HS-5 (cell line): Measurements from ENCODE around the gene NFKB1.
A peak's percentile ranks its signal among the peaks of the same experiment; 100 is the strongest.
"Not testable (repeated sequence)": the region's sequence is repeated elsewhere in the genome, so short reads cannot be mapped to it uniquely, and the experiment has no call there.

Experiments used
- DNase-seq: peaks from one replicate; pipeline ENCODE4 v3.0.0-alpha.2; 2012; ENCODE audit warnings: low read depth

NFKB1 gene

DNA sequence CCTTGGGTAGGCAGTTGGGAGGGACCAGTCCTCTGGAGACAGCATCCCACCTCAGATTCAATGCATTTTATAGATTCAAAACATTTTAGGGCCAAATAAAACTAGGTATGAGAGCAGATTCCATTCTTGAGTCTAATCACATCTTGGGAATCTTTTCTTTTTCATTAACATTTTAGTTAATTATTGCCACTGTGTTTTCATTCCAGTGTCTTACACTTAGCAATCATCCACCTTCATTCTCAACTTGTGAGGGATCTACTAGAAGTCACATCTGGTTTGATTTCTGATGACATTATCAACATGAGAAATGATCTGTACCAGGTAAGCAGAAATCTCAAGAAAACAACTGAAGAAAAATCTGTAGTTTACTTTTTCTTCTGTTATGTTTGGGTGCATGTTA, 99.5 kb downstream of the NFKB1 start:
- no peak for DNase-seq

DNA sequence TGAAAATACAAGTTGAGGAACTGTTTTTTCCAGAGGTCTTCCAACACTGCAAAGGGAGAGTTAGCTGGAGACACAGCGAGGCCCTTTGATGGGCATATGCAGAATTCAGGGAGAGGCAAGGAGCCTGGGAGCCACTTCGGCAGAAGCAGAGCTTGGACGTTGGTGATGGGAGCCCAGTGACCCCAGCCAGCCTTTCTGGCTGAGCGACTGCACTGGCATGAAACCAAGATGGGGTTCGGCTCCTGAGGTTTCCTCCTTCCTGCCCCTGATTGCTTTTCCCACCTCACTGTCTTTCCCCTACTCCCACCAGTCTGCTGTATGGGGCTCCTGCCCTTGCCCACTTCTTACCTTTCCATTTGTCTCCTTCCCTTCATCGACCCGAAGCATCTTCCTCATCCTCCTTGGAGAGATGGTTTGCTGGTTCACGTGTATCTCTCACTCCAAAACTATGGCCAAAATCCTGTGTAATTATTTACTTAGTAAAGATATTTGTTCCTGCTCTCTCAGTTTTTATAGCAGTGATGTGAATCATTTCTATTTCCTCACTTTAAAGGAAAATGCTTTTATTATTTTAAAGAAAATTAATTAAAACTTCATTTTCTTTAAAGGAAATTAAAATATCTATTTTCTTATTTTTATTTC, 100.5 kb downstream of the NFKB1 start:
- no peak for DNase-seq

DNA sequence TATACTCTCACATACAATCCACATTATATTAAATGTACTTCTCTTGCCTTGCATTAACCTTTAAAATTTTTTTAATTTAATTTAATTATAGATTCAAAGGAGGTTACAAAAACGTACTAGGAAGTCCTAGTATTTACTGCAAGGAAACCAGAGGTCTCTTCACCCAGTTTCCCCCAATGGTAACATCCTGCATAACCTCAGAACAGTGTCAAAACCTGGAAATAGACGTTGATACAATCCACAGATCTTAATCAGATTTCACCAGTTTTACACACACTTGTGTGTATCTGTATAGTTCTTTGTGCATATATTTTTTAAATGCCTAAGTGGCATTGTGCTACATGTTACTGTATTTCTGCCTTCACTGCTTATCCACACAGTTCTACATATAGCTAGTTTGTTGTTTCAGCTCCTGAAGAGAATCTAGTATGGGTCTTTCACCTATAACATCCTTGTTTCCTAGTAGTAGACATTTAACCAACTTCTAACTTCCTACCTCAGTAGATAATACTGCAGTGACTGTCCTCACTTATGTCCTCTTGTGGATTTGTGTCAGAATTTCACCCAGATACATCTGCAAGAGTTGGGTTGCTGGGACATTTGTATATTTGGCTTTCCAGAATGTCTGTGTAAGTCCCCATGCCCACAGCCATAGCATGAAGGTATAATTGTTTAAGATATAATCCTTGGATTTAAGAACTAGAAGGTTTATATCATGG, 103.2 kb downstream of the NFKB1 start:
- no peak for DNase-seq

DNA sequence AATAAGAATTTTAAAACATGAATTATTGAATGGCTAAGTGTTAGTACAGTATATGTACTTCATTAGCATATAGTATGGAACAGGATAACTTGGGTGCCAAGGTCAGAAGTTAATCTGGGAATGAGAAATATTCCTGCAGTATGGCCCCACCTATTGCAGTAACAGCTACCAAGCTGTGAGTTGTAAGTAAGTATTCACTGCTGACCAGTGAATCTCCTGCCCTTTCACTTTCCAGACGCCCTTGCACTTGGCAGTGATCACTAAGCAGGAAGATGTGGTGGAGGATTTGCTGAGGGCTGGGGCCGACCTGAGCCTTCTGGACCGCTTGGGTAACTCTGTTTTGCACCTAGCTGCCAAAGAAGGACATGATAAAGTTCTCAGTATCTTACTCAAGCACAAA, 105.1 kb downstream of the NFKB1 start:
- no peak for DNase-seq

DNA sequence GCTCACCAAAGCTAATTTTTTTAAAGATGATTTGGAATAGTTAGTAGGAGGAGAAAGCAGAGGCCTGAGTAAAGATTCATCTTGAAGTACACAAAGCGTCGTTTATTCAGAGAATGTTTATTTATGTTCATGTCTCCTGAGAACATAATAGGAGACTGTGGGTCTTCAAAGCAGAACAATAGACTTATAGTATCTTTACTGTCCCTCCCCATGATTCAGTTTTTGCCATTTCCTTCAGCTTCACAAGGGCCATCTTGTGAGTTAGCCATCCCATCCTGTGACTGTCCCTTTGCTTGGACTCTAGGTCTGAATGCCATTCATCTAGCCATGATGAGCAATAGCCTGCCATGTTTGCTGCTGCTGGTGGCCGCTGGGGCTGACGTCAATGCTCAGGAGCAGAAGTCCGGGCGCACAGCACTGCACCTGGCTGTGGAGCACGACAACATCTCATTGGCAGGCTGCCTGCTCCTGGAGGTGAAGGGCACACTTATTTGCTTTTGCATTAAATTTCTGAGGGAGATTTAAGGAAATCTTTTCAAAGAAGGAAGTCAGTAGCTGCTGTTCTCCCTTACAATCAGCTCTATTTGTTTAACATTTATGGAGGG, 105.8 kb downstream of the NFKB1 start:
- no peak for DNase-seq

DNA sequence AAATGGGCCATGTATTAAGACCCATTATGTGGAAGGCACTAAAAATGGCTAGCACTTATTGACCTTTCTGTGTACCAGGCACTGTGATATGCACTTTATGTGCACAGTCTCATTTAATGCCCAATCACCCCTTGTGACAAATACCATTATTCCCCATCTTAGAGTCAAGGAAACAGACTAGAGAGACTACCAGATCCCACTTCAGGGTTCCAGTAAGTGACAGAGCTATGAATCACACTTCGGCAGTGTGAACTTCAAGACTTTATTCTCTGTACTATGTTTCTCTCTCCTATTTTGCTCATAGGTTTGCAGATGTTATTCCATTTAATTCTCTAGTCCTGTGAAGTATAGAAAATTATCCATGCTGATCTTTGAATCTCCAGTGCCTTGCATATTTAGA, 107.0 kb downstream of the NFKB1 start:
- no peak for DNase-seq

DNA sequence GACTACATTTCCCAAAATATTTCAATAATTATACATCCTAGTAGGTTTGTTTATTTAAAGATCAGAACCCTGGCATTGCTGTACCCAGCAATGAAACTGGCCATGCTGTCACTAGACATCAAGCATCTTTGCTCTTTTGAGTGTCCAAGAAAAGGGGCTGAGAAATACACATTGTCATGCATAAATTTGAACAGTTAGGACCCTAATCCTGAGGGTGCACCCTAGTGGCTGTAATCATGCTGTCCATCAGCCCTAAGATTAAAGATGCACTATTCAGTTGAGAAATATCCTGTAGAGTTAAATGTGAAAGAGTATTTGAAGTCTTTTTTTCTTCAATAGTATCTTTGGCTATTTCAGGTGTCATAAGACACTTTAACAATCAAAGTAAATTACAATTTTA, 108.8 kb downstream of the NFKB1 start:
- no peak for DNase-seq

DNA sequence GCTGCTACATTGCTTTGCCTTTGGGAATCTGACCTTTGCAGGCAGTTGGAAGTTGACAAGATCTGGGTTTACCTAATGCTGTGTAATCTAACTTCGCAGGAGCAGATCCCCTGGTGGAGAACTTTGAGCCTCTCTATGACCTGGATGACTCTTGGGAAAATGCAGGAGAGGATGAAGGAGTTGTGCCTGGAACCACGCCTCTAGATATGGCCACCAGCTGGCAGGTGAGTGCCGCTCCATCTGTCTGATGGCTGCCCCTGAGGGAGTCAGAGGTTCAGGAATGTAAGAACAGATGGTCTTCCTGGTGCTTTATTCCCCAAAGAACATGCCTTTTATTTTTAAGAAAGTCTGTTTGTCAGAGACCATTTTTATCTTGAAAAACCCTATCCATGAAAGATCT, 109.3 kb downstream of the NFKB1 start:
- no peak for DNase-seq

DNA sequence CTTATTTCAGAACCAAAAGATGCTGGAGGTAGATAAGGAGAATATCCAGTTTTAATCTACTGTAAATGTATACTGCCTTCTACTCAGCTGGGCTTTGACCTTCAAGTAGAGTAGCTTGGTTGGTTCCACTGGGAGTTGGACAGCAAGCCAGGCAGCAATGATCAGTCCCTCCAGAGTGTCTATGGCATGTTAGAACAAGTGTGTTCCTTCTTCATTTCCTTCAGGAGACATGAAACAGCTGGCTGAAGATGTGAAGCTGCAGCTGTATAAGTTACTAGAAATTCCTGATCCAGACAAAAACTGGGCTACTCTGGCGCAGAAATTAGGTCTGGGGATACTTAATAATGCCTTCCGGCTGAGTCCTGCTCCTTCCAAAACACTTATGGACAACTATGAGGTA, 111.1 kb downstream of the NFKB1 start:
- no peak for DNase-seq

DNA sequence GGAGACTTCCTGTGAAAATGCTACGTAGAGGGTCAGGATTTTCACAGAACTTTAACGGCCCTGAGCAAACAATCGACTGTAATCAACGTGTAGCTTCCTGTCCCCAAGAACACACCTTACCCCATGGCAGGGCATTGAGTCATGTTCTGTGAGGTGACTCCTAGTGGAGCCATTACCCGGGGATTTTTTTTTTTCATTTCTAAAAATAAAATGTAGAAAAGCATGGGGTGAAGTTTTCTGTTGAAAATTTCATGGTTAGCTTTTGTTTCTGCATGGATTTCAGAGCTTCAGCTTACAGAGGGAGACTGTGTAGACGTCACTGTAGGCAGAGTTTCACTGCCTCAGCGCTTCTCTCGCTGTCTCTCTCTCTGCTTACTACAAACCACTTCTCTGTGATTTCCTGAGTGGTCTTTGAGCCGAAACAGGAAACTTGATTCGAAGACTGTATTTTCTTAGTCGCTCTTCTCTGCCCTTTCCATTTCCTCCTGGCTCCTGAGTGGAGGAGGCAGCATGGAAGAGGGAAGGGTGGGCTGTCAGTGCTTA, 111.7 kb downstream of the NFKB1 start:
- no peak for DNase-seq

DNA sequence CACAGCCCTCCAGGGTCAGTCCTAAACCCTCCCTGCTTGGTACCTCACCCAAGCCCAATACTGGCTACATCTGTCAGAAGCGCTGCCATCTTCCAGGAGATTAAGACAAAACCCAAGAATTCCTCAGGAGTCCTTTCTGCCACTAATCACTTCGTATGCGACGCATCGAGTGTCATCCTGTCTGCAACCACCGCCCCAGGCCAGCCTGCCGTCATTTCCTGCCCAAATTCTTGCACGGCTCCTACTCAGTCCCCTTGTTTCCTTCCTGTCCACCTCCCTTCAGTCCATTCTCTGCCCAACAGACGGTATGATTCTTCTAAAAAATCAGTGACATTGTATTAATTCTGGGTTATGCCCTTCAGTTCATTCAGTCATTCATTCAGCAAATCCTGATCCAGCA, 113.6 kb downstream of the NFKB1 start:
- DNase-seq = no peak

DNA sequence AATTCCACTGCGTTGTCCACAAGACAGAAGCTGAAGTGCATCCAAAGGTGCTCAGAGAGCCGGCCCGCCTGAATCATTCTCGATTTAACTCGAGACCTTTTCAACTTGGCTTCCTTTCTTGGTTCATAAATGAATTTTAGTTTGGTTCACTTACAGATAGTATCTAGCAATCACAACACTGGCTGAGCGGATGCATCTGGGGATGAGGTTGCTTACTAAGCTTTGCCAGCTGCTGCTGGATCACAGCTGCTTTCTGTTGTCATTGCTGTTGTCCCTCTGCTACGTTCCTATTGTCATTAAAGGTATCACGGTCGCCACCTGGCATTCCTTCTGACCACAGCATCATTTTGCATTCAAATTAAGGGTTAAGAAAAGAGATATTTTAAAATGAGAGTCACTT, 115.5 kb downstream of the NFKB1 start:
- DNase-seq = no peak

DNA sequence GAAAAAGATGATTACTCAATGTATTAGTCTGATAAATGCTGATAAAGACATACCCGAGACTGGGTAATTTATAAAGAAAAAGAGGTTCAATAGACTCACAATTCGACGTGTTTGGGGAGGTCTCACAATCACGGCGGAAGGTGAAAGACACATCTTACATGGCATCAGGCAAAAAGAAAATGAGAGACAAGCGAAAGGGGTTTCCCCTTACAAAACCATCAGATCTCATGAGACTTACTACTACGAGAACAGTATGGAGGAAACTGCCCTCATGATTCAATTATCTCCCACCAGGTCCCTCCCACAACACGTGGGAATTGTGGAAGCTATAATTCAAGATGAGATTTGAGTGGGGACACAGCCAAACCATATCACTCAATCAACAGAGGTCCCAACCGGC, 117.9 kb downstream of the NFKB1 start:
- not testable (repeated sequence) for DNase-seq

DNA sequence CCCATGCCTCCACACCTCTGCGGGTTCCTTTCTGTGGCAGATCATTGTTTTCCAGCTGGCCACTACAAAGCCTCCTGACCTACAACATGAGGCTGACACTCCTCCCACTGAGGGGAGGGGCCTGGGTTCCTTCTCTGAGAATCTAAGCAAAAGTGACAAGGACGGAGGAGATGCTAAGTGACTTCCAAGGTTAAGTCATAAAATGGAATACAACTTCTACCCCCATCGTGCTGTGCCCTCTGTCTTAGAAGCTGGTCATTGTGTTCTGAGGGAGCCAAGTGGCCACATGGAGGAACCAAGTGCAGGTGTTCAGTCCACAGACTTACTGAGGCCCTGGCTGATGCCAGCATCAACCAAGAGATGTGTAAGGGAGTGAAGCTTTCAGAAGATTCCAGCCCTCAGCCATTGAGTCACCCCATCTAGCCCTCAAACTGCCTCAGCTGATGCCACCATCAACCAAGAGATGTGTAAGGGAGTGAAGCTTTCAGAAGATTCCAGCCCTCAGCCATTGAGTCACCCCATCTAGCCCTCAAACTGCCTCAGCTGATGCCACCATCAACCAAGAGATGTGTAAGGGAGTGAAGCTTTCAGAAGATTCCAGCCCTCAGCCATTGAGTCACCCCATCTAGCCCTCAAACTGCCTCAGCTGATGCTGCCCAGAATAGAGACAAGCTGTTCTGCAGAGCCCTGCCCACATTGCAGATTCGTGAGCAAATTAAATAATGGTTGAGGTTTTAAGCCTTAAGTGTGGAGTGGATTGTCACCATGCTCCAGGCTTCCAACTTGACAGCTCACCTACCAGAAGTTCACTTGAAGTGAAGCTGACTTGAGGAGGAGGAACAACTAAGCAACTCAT, 118.8 kb downstream of the NFKB1 start:
- not testable (repeated sequence) for DNase-seq

DNA sequence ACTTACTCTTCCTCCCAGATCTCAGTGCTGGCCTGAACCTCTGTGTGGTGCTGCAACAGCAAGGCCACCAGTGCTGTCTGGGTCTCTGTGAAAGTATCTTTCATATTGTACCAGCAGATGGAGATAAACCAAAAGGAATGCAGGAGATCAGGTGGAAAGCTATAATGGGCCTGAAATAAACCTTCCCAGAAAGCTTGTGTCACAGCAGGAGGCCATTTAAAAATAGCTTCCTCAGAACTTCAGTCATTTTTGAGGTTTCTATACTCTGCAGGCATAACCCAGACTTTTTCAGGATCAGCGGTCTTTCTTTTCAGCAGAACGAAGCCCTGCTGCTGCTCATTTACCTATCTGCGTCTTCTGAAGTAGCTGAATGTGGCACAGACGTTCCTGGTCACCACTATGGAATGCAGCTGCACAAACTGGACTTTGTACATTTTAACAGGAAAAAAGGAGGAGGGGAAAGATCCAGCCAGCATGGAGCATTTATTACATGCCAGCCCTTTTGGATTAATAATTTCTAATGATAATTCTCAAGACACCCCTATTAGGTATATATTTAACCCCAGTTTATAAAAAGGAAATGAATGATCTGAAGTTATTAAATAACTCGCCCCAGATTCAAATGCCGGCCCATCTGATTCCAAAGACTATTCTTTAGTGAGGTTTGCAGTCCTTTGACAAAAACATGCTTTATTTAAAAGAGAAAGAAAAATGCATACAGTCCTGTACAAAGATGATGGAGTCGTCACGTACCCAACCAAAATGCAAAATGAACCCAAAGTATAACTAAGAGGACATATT, 119.7 kb downstream of the NFKB1 start:
- peak; percentile 65 for DNase-seq

DNA sequence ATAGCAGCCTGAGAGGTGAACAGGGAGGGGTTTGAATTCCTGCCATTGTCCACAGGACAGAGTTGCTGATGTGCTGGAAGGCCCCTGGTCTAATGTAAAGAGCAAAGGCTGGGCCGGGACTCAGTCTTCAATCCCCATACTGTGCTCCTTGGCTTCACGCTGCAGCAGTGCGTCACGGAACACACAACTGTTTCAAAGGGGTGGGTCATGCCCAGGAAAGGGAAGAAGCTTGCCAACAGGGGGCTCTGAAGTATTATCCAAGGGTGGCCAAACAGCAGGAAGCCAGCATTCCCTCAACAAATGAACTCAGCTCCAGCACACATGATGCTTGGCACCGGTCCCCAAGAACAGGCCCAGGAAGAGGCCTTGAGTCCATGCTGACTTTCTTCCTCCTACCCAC, 122.5 kb downstream of the NFKB1 start:
- no peak for DNase-seq

DNA sequence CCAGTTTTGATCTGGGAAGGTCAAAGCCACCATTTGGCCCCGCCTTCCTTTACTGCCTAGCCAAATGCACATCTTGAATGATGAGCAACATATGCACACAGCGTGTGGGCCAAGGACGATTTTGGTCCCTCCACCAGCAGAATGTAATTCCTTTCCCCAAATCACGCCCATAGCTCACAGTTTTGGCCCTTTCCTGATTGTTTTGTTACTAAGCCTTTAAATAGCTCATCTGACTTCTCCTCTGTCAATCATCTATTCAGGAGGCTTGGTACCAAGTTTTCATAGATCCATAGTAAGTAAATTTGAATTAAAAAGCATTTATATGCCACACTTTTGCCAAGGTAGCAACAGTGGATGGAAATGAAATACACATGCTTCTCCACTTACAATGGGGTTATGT, 123.3 kb downstream of the NFKB1 start:
- DNase-seq = no peak

DNA sequence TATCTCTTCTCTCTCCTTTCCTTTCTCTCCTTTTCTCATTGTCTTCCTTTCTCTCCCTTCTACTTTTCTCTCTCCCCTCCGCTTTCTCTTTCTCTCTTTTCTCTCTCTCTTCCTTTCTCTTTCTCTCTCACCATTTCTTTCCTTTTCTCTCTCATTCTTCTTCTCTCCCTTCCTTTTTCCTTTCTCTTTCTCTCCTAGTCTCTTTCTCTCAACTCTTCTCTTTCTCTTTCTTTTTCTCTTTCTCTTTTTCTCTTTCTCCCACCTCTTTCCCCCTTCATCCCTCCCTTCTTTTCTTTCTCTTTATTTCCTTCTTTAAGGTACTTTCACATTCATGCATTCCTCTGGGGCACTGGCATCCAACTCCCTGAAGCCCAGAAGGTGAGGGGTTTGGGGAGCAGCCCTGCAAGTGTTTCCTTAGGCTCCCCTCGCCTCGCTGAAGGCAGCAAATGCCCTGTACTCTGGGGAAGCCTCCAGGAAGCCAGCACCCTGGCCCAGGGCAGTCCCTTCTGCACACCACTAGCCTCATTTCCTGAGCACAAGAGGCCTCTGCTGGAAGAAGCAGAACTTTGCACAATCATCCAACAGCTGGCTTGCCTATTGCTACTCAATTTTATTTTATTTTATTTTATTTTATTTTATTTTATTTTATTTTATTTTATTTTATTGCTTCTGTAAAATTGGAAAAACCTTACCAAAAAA, 124.2 kb downstream of the NFKB1 start:
- no peak for DNase-seq

DNA sequence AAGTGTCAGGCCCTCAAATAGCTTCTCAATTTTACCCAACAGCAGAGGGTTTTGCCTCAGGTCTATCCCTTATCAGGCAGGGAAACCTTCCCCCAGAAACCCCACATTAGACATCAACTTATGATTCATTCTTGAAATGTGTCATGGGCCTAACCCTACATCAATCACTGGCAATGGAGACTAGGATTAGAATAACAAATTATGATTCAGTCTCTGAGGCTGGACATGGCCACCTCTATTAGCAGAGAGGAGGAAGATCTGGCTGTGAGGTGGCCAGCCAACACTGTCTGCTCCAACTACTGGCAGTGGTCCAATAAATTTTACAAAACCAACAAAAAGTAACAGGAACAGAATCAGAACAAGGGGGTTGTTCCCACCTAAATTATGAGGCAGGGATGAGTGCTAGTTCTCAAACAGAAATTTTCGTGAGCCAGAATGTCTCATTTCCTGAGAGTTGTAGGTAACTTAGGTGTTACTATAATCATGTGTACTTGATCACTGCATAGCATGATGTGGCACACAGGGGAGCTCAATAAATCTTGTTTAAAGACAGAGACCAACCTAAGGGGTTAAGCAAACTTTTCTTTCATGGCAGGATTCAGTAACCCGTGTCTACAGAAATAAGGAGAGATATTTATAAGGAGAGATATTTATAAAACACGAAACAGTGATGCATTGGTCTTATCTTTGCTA, 126.8 kb downstream of the NFKB1 start:
- no peak for DNase-seq

DNA sequence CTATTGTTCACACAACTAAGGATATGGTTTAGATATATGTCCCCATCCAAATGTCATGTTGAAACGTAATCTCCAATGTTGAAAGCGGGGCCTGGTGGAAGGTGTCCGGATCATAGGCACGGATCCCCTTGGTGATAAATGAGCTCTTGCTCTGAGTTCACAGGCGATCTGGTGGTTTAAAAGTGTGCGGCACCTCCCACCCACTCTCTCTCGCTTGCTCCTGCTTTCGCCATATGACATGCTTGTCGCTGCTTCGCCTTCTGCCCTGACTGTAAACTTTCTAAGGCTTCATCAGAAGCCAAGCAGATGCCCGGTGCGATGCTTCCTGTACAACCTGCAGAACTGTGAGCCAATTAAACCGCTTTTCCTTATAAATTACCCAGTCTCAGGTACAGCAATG, 128.5 kb downstream of the NFKB1 start:
- DNase-seq = no peak
